Smooth muscle cell (in vitro differentiated cells): ENCODE results near the gene VAX1. TPM values are rescaled to one million over a fixed set of nuclear protein-coding genes. Genes with fewer than 3 reads are reported as not detected.

ENCODE experiments used
- DNase-seq: peaks from one replicate; lab custom pipeline; 2025; ENCODE audit not compliant: unreplicated experiment; lab: John Stamatoyannopoulos, UW
- H2AFZ ChIP-seq: fragments of 200-600 bp; sonication (generic); 2 replicates; pipeline ENCODE4 v1.6.0; 2016; ENCODE audit warnings: antibody characterized with exemption, low read depth, mild to moderate bottlenecking
- H3F3A ChIP-seq: fragments of 200-600 bp; sonication (generic); 2 replicates; pipeline ENCODE4 v1.6.0; 2017; ENCODE audit warnings: antibody characterized with exemption, low read depth
- H3K27ac ChIP-seq: fragments of 200-600 bp; sonication (generic); 2 replicates; pipeline ENCODE4 v1.5.1; 2016; ENCODE audit warnings: low read depth, mild to moderate bottlenecking
- H3K27me3 ChIP-seq: fragments of 200-600 bp; sonication (generic); 2 replicates; pipeline ENCODE4 v1.6.1; 2016; ENCODE audit warnings: low read depth, mild to moderate bottlenecking
- H3K36me3 ChIP-seq: fragments of 200-600 bp; sonication (generic); 2 replicates; pipeline ENCODE4 v1.5.1; 2016; ENCODE audit warnings: low read depth
- H3K4me1 ChIP-seq: fragments of 200-600 bp; sonication (generic); 2 replicates; pipeline ENCODE4 v1.5.1; 2016; ENCODE audit warnings: low read depth
- H3K4me2 ChIP-seq: fragments of 200-600 bp; sonication (generic); 2 replicates; pipeline ENCODE4 v1.6.0; 2016; ENCODE audit warnings: mild to moderate bottlenecking
- H3K4me3 ChIP-seq: fragments of 200-600 bp; sonication (generic); 2 replicates; pipeline ENCODE4 v1.5.1; 2016; ENCODE audit warnings: mild to moderate bottlenecking
- H3K79me2 ChIP-seq: fragments of 200-600 bp; sonication (generic); 2 replicates; pipeline ENCODE4 v1.6.0; 2016; ENCODE audit warnings: low read depth, mild to moderate bottlenecking
- H3K9ac ChIP-seq: fragments of 200-600 bp; sonication (generic); 2 replicates; pipeline ENCODE4 v1.6.0; 2016; ENCODE audit warnings: low read depth
- H3K9me3 ChIP-seq: fragments of 200-600 bp; sonication (generic); replicated peaks from 2 replicates; pipeline ENCODE4 v1.5.1; 2016; ENCODE audit warnings: low read depth
- H4K20me1 ChIP-seq: fragments of 200-600 bp; sonication (generic); 2 replicates; pipeline ENCODE4 v1.6.0; 2016; ENCODE audit warnings: low read depth
- CTCF ChIP-seq: fragments of 200-600 bp; sonication (generic); IDR thresholded peaks from 2 replicates; pipeline ENCODE4 v1.5.1; 2017; ENCODE audit warnings: borderline replicate concordance, mild to moderate bottlenecking, antibody characterized with exemption; ENCODE audit not compliant: insufficient read depth, poor library complexity, severe bottlenecking
- WGBS: methylation state at CpG from one replicate; pipeline ENCODE4 v1.1.7; 2016; ENCODE audit warnings: low lambda C conversion rate; 5-methylcytosine and 5-hydroxymethylcytosine counted together
- polyA plus RNA-seq: library from polyadenylated mRNA; unstranded; fragments of >200 nt; fragmentation: Nextera tagmentation; extraction: Ambion mirVana; gene quantifications from 2 replicates; pipeline ENCODE4 v1.2.1, GENCODE V29; 2016
- total RNA-seq: library from RNA; depleted of rRNA; stranded (reverse); fragments of >200 nt; gene quantifications from 2 replicates; pipeline ENCODE4 v1.2.3, GENCODE V29; 2014

The VAX1 gene
- total and polyA plus RNA-seq, 2 experiments from 2014 or later = not detected

GRCh38 chr10:117137031-117137910, 799 bp downstream of the VAX1 start:
- H4K20me1 ChIP-seq = no peaks in the 10 kb centered on the region
- WGBS = under 1% methylated on average over 88 of the region's 98 CpGs
- no peaks in the 10 kb centered on the region for H3K9me3 ChIP-seq
- H2AFZ ChIP-seq = peak overlapping the region; percentile 74
- H3K4me1 ChIP-seq = peaks cover 49% of the 10 kb centered on the region
- H3K27me3 ChIP-seq = peaks cover 98% of the 10 kb centered on the region
- H3K9ac ChIP-seq = no peak overlapping the region
- no peak for DNase-seq
- TF ChIP-seq CTCF = no peak
- H3F3A ChIP-seq = no peaks in the 10 kb centered on the region
- no peak overlapping the region for H3K27ac ChIP-seq
- H3K4me3 ChIP-seq = peak overlapping the region; percentile 51
- no peaks in the 10 kb centered on the region for H3K36me3 ChIP-seq
- no peaks in the 10 kb centered on the region for H3K79me2 ChIP-seq
- H3K4me2 ChIP-seq = peak overlapping the region; percentile 92

GRCh38 chr10:117136391-117136975, 1.6 kb downstream of the VAX1 start:
- Histone ChIP-seq H2AFZ (peak overlapping the region; percentile 74), H3K9me3 (no peaks in the 10 kb centered on the region), H3F3A (no peaks in the 10 kb centered on the region), H3K4me1 (peaks cover 57% of the 10 kb centered on the region), H3K27ac (no peak overlapping the region), H3K4me3 (peak overlapping the region; percentile 51), H3K27me3 (peaks cover 98% of the 10 kb centered on the region), H3K9ac (no peak overlapping the region), H3K79me2 (no peaks in the 10 kb centered on the region), H3K36me3 (no peaks in the 10 kb centered on the region), H4K20me1 (no peaks in the 10 kb centered on the region), H3K4me2 (peak overlapping the region; percentile 92)
- TF ChIP-seq CTCF = no peak
- no peak for DNase-seq
- WGBS = 45% methylated on average over 32 of the region's 34 CpGs

GRCh38 chr10:117135480-117136140, 2.5 kb downstream of the VAX1 start:
- Histone ChIP-seq H3K9me3 (no peaks in the 10 kb centered on the region), H2AFZ (no peak overlapping the region), H3K36me3 (no peaks in the 10 kb centered on the region), H3F3A (no peaks in the 10 kb centered on the region), H4K20me1 (no peaks in the 10 kb centered on the region), H3K4me2 (no peak overlapping the region), H3K4me3 (no peak overlapping the region), H3K79me2 (no peaks in the 10 kb centered on the region), H3K27me3 (peaks cover 98% of the 10 kb centered on the region), H3K27ac (no peak overlapping the region), H3K9ac (no peak overlapping the region), H3K4me1 (peaks cover 63% of the 10 kb centered on the region)
- no peak for TF ChIP-seq CTCF
- no peak for DNase-seq
- WGBS = 90% methylated on average over 4 of the region's 4 CpGs
